ENCODE measurements around the gene VIL1. TPM values are rescaled to one million over a fixed set of nuclear protein-coding genes. Genes with fewer than 3 reads are reported as not detected.

Gene VIL1
- total RNA-seq, 1 experiment from 2014 or later: 0.49 TPM

DNA sequence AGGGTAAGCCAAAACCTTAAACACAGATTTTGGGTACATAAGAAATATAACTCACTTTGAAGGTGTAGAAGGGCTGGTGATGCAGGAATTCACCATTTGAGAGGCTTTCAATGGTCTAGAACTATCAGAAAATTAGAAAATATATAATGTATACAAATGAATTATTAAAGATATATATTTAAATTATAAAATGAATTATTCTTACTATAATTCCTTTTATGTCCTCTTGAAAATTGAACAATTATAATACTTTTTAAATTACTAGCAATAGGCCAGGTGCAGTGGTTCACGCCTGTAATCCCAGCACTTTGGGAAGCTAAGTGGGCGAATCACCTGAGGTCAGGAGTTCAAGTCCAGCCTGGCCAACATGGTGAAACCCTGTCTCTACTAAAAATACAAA lies 60.7 kb downstream of the VIL1 start:
- H3K4me3 ChIP-seq (replicated peaks in 1 of 2; ENCODE audit: low read depth in 1 of 2, low read length in 2 of 2): no peak overlapping the region
- H3K9ac ChIP-seq (ENCODE audit: low read length): no peak overlapping the region
- no peaks in the 10 kb centered on the region for H4K20me1 ChIP-seq (ENCODE audit: insufficient read depth)
- H3K27me3 ChIP-seq (ENCODE audit: insufficient read depth, low read length): no peaks in the 10 kb centered on the region
- TF ChIP-seq JUND (IDR thresholded peaks at IDR 0.05) (no peak), POLR2A (IDR thresholded peaks at IDR 0.05; ENCODE audit: borderline replicate concordance, extremely low read depth, insufficient read depth, insufficient read length) (no peak), ZBTB33 (IDR thresholded peaks at IDR 0.05; ENCODE audit: extremely low read depth, insufficient replicate concordance, low read length) (no peak), SIN3A (IDR thresholded peaks at IDR 0.05; ENCODE audit: low read depth) (no peak), SP1 (IDR thresholded peaks at IDR 0.05; ENCODE audit: low read depth) (no peak), RAD21 (IDR thresholded peaks at IDR 0.05; ENCODE audit: low read depth) (no peak), EGR1 (IDR thresholded peaks at IDR 0.05; ENCODE audit: low read depth) (no peak), POLR2AphosphoS5 (IDR thresholded peaks at IDR 0.05; ENCODE audit: low read depth, low read length) (no peak), SRF (IDR thresholded peaks at IDR 0.05; ENCODE audit: low read depth) (no peak), ZNF274 (IDR thresholded peaks at IDR 0.05; ENCODE audit: low read depth, low read length) (no peak), YY1 (IDR thresholded peaks at IDR 0.05; ENCODE audit: extremely low read depth, insufficient replicate concordance, low read depth, low read length) (no peak), ELF1 (IDR thresholded peaks at IDR 0.05; ENCODE audit: borderline replicate concordance, low read depth) (no peak), ZFX (IDR thresholded peaks at IDR 0.05) (no peak)
- TF ChIP-seq, protein P1, sequence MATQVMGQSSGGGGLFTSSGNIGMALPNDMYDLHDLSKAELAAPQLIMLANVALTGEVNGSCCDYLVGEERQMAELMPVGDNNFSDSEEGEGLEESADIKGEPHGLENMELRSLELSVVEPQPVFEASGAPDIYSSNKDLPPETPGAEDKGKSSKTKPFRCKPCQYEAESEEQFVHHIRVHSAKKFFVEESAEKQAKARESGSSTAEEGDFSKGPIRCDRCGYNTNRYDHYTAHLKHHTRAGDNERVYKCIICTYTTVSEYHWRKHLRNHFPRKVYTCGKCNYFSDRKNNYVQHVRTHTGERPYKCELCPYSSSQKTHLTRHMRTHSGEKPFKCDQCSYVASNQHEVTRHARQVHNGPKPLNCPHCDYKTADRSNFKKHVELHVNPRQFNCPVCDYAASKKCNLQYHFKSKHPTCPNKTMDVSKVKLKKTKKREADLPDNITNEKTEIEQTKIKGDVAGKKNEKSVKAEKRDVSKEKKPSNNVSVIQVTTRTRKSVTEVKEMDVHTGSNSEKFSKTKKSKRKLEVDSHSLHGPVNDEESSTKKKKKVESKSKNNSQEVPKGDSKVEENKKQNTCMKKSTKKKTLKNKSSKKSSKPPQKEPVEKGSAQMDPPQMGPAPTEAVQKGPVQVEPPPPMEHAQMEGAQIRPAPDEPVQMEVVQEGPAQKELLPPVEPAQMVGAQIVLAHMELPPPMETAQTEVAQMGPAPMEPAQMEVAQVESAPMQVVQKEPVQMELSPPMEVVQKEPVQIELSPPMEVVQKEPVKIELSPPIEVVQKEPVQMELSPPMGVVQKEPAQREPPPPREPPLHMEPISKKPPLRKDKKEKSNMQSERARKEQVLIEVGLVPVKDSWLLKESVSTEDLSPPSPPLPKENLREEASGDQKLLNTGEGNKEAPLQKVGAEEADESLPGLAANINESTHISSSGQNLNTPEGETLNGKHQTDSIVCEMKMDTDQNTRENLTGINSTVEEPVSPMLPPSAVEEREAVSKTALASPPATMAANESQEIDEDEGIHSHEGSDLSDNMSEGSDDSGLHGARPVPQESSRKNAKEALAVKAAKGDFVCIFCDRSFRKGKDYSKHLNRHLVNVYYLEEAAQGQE (IDR thresholded peaks at IDR 0.05; ENCODE audit: low read depth): no peak
- CTCF ChIA-PET: no interaction called here
- H3K9me3 ChIP-seq (ENCODE audit: control insufficient read depth in 1 of 2, insufficient read depth in 1 of 2, low read depth in 1 of 2, low read length in 2 of 2): no peaks in the 10 kb centered on the region
- intact Hi-C loops (cut with micrococcal nuclease): no loop called here
- no TSS peak for BruUV-seq (replicated peaks)
- H3K36me3 ChIP-seq (ENCODE audit: control insufficient read depth in 1 of 2, insufficient read depth in 2 of 2, low read length in 2 of 2): peaks cover 15 to 22% of the 10 kb centered on the region in 2 experiments
- ATAC-seq (no peak), DNase-seq (ENCODE audit: low read depth, low spot score) (no peak)
- H3K27ac ChIP-seq (ENCODE audit: low read depth, low read length): no peak overlapping the region
- H2AFZ ChIP-seq (ENCODE audit: low read depth, low read length, poor library complexity, severe bottlenecking): no peak overlapping the region
- RAD21 ChIA-PET (ENCODE audit: low non-redundant PET in 1 of 2, low total read pairs in 2 of 2, uncharacterized antibody in 2 of 2, unreplicated experiment in 2 of 2): no interaction called here
- H3K4me1 ChIP-seq (ENCODE audit: control insufficient read depth in 1 of 2, insufficient read depth in 2 of 2, low read length in 2 of 2): no peaks in the 10 kb centered on the region
- H3K4me2 ChIP-seq (ENCODE audit: low read length): no peak overlapping the region
- POLR2A ChIA-PET: interaction anchor here (0.6 kb wide), 1 partner anchor 184 kb away, joined by 3 read pairs; no protein-coding TSS in a partner anchor
- no peaks in the 10 kb centered on the region for H3K9me2 ChIP-seq (ENCODE audit: insufficient read depth)
- H3K79me2 ChIP-seq (ENCODE audit: insufficient read depth, low read length): no peaks in the 10 kb centered on the region
